Measurements from ENCODE around the gene PACSIN2. TPM values are rescaled to one million over a fixed set of nuclear protein-coding genes. Genes with fewer than 3 reads are reported as not detected.
A peak's percentile ranks its signal among the peaks of the same experiment; 100 is the strongest.
"Not testable (repeated sequence)": the region's sequence is repeated elsewhere in the genome, so short reads cannot be mapped to it uniquely, and the experiment has no call there.

The PACSIN2 gene
- 31.4 and 35.9 TPM in 2 replicates for total RNA-seq (2014; rRNA removed; shearing (Covaris generic))

- peak; percentile 90 for DNase-seq (ENCODE audit: low spot score)
Observed at GRCh38 chr22:43014869-43015676, at the start of gene PACSIN2. Gene PACSIN2, minus strand, starts transcription at chr22:43015149. Its CDS starts 103,069 bp downstream, at chr22:42912080.

GRCh38 chr22:43060183-43060582, 45.2 kb upstream of the PACSIN2 start:
- DNase-seq (ENCODE audit: low spot score) = peak; percentile 4

GRCh38 chr22:43057641-43058040, 42.7 kb upstream of the PACSIN2 start:
- no peak for DNase-seq (ENCODE audit: low spot score)

- no peak for DNase-seq (ENCODE audit: low spot score)
Observed at GRCh38 chr22:43053176-43053575, 38.2 kb upstream of the PACSIN2 start.

GRCh38 chr22:43050995-43051394, 36.0 kb upstream of the PACSIN2 start:
- no peak for DNase-seq (ENCODE audit: low spot score)

- no peak for DNase-seq (ENCODE audit: low spot score)
Observed at GRCh38 chr22:43047605-43048004, 32.7 kb upstream of the PACSIN2 start.

GRCh38 chr22:43044290-43044712, 29.4 kb upstream of the PACSIN2 start:
- DNase-seq (ENCODE audit: low spot score) = no peak

- peak; percentile 4 for DNase-seq (ENCODE audit: low spot score)
Observed at GRCh38 chr22:43042101-43042780, 27.3 kb upstream of the PACSIN2 start.

- DNase-seq (ENCODE audit: low spot score) = no peak
Observed at GRCh38 chr22:43039800-43040199, 24.9 kb upstream of the PACSIN2 start.

GRCh38 chr22:43038325-43038724, 23.4 kb upstream of the PACSIN2 start:
- DNase-seq (ENCODE audit: low spot score) = no peak

GRCh38 chr22:43036282-43036829, 21.4 kb upstream of the PACSIN2 start:
- DNase-seq (ENCODE audit: low spot score) = peak; percentile 84

GRCh38 chr22:43035250-43035649, 20.3 kb upstream of the PACSIN2 start:
- DNase-seq (ENCODE audit: low spot score) = no peak

- DNase-seq (ENCODE audit: low spot score) = peak; percentile 53
Observed at GRCh38 chr22:43031617-43032016, 16.7 kb upstream of the PACSIN2 start.

GRCh38 chr22:43018615-43019014, 3.7 kb upstream of the PACSIN2 start:
- DNase-seq (ENCODE audit: low spot score) = no peak

- DNase-seq (ENCODE audit: low spot score) = peak; percentile 26
Observed at GRCh38 chr22:43017525-43018460, 2.8 kb upstream of the PACSIN2 start.

- DNase-seq (ENCODE audit: low spot score) = not testable (repeated sequence)
Observed at GRCh38 chr22:43016150-43016549, 1.2 kb upstream of the PACSIN2 start.

- DNase-seq (ENCODE audit: low spot score) = no peak
Observed at GRCh38 chr22:43015677-43016042, 711 bp upstream of the PACSIN2 start.

GRCh38 chr22:43014316-43014868, 557 bp downstream of the PACSIN2 start:
- DNase-seq (ENCODE audit: low spot score) = no peak

GRCh38 chr22:43013355-43014315, 1.3 kb downstream of the PACSIN2 start:
- DNase-seq (ENCODE audit: low spot score) = no peak

- DNase-seq (ENCODE audit: low spot score) = no peak
Observed at GRCh38 chr22:43012390-43012789, 2.6 kb downstream of the PACSIN2 start.
